Nephron (organoid): ENCODE data around the gene CDH20.

ENCODE experiments used
- H3K27ac Mint-ChIP-seq, 3 experiments: 2 replicates each; pipeline ENCODE4 v1.8.0; 2020; ENCODE audit warnings: mixed read lengths in 3 of 3, mild to moderate bottlenecking in 2 of 3, moderate library complexity in 1 of 3
- H3K27me3 Mint-ChIP-seq: 2 replicates; pipeline ENCODE4 v1.8.0; 2021; ENCODE audit warnings: low read depth, mild to moderate bottlenecking, moderate library complexity, mixed read lengths
- H3K36me3 Mint-ChIP-seq: 2 replicates; pipeline ENCODE4 v1.8.0; 2020; ENCODE audit warnings: low read depth, mixed read lengths
- H3K4me1 Mint-ChIP-seq: 2 replicates; pipeline ENCODE4 v1.8.0; 2020; ENCODE audit warnings: mixed read lengths
- H3K4me3 Mint-ChIP-seq, 3 experiments: 2 replicates each; pipeline ENCODE4 v1.8.0; 2020; ENCODE audit warnings: mild to moderate bottlenecking in 3 of 3, mixed read lengths in 3 of 3, moderate library complexity in 2 of 3
- H3K9me3 Mint-ChIP-seq: 2 replicates; pipeline ENCODE4 v1.8.0; 2020; ENCODE audit warnings: mixed read lengths
- TF ChIP-seq, protein P1 (sequence below), 3 experiments: fragments of 200-600 bp; sonication (generic); IDR thresholded peaks; one replicate each; pipeline ENCODE4 v1.5.0; 2021; ENCODE audit warnings: antibody characterized with exemption in 3 of 3; ENCODE audit not compliant: unreplicated experiment in 3 of 3

CDH20 gene

DNA sequence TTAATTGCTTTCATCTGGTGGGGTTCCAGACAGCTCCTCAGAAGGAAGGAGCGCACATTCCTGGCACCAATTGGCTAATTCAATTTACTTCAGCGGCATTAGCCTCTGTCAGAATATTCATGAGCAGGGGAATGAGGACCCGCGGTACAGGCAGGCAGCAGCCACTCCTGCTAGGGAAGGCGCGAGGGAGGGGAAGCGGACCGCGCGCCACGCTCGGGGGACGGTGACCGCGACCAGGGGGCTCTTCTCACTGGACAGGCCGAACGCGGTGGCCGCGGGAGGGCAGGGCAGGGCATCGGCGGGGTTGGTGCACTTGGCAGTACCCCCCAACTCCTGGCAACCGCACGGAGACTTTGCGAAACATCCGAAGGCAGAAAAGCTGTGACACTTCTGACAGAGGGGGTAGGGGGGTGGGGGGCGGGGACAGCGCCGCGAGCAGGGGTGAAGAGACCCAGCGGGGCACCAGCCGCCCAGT, at the start of gene CDH20:
Gene CDH20, plus strand, starts transcription at position 160 of the 475 bp plus-strand sequence.
- TF ChIP-seq, protein P1, sequence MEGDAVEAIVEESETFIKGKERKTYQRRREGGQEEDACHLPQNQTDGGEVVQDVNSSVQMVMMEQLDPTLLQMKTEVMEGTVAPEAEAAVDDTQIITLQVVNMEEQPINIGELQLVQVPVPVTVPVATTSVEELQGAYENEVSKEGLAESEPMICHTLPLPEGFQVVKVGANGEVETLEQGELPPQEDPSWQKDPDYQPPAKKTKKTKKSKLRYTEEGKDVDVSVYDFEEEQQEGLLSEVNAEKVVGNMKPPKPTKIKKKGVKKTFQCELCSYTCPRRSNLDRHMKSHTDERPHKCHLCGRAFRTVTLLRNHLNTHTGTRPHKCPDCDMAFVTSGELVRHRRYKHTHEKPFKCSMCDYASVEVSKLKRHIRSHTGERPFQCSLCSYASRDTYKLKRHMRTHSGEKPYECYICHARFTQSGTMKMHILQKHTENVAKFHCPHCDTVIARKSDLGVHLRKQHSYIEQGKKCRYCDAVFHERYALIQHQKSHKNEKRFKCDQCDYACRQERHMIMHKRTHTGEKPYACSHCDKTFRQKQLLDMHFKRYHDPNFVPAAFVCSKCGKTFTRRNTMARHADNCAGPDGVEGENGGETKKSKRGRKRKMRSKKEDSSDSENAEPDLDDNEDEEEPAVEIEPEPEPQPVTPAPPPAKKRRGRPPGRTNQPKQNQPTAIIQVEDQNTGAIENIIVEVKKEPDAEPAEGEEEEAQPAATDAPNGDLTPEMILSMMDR (IDR thresholded peaks at IDR 0.05; ENCODE audit: unreplicated experiment in 3 of 3) = no peak
- H3K27ac Mint-ChIP-seq = no peak within 1 kb of the TSS
- H3K27me3 Mint-ChIP-seq = peaks cover 60% of the 10 kb centered on the region
- no peaks in the 10 kb centered on the region for H3K36me3 Mint-ChIP-seq
- peak within 1 kb of the TSS; percentile 84 to 87 (median 86) for H3K4me3 Mint-ChIP-seq
- peaks cover 19% of the 10 kb centered on the region for H3K4me1 Mint-ChIP-seq
- no peaks in the 10 kb centered on the region for H3K9me3 Mint-ChIP-seq

DNA sequence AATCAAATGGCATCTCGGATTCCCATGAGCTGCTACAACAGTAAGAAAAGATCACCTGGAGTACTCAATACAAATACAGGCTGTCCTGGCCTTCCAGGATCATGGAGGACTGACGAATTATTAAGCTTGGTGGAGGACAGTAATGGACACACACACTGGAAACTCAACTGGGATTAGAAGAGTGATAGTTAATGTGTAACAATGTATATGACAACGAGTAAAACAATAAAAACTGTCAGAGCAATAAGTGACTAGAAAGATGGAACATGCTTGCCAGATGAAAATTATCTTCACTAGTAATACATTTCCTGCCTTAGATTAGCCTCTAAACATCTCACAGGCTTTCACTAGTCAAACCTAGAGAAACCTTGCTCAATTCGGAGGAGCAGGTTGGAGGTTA, 49.2 kb upstream of the CDH20 start:
- H3K27me3 Mint-ChIP-seq = no peaks in the 10 kb centered on the region
- H3K36me3 Mint-ChIP-seq = no peaks in the 10 kb centered on the region
- TF ChIP-seq, protein P1 (IDR thresholded peaks at IDR 0.05; ENCODE audit: unreplicated experiment in 3 of 3) = no peak
- peaks cover 21% of the 10 kb centered on the region for H3K9me3 Mint-ChIP-seq
- no peak overlapping the region for H3K4me3 Mint-ChIP-seq
- H3K4me1 Mint-ChIP-seq = no peaks in the 10 kb centered on the region
- H3K27ac Mint-ChIP-seq = no peak overlapping the region

DNA sequence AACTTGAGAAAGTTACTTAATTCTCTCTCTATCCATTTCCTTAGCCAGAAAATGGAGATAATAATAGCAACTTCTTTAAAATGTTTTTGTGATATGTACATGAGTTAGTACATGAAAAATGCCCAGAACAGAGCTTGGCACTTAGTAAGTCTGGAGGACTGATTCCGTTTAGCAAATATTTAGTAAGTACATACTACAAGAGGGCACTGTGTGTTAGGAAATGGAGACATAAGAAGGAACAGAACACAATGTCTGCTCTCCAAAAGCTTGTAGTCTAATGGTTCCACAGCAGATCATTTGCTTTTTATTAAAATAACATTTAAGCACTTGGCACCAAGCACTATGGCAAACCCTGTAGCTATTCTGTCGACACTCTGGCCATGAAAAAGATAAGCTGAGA, 47.5 kb upstream of the CDH20 start:
- Mint-ChIP-seq H3K36me3 (no peaks in the 10 kb centered on the region), H3K9me3 (peaks cover 10% of the 10 kb centered on the region), H3K4me3 (no peak overlapping the region), H3K27me3 (no peaks in the 10 kb centered on the region), H3K4me1 (no peaks in the 10 kb centered on the region), H3K27ac (no peak overlapping the region)
- TF ChIP-seq, protein P1 (IDR thresholded peaks at IDR 0.05; ENCODE audit: unreplicated experiment in 3 of 3) = no peak

DNA sequence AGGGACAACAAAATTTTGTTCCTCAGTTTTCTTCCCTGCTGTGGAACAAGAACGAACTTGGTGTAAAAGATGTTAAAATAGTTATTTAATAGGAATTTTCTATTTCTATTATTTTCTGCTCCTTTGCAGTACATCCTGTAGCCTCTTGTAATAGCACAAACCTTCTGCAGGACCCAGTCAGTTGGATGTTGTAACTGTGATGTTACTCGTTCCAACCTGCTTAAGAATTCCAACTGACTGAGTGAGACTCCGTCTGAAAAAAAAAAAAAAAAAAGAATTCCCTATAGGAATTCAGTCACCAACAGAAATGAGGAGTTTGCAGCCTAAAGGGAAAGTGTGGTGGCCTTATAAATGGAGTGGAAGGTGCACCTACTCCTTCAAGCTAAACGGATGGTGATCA, 46.4 kb upstream of the CDH20 start:
- Mint-ChIP-seq H3K9me3 (peaks cover 3% of the 10 kb centered on the region), H3K4me3 (no peak overlapping the region), H3K27me3 (no peaks in the 10 kb centered on the region), H3K4me1 (no peaks in the 10 kb centered on the region), H3K27ac (no peak overlapping the region), H3K36me3 (no peaks in the 10 kb centered on the region)
- TF ChIP-seq, protein P1 (IDR thresholded peaks at IDR 0.05; ENCODE audit: unreplicated experiment in 3 of 3) = no peak

DNA sequence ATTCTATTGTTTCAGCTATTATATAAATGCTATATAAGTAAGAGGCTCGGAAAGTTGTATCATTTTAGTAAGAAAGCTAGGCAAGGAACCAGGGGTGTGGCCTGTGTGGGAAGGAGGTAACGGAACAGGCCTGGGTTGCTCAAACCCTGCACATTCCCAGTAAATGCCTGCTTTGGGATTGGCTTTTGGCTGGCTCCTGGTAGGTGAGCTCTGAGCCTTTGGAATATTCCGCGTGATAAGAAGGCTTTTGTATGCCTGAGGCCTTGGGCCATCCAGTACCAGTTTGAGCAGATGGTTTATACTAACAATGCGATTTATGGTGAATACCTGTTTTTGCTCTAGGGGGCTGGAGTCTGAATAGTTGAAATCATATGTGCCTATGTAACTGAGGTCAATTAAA, 42.6 kb upstream of the CDH20 start:
- Mint-ChIP-seq H3K27me3 (peaks cover 5% of the 10 kb centered on the region), H3K36me3 (no peaks in the 10 kb centered on the region), H3K4me3 (no peak overlapping the region), H3K9me3 (no peaks in the 10 kb centered on the region), H3K4me1 (no peaks in the 10 kb centered on the region), H3K27ac (no peak overlapping the region)
- TF ChIP-seq, protein P1 (IDR thresholded peaks at IDR 0.05; ENCODE audit: unreplicated experiment in 3 of 3) = no peak

DNA sequence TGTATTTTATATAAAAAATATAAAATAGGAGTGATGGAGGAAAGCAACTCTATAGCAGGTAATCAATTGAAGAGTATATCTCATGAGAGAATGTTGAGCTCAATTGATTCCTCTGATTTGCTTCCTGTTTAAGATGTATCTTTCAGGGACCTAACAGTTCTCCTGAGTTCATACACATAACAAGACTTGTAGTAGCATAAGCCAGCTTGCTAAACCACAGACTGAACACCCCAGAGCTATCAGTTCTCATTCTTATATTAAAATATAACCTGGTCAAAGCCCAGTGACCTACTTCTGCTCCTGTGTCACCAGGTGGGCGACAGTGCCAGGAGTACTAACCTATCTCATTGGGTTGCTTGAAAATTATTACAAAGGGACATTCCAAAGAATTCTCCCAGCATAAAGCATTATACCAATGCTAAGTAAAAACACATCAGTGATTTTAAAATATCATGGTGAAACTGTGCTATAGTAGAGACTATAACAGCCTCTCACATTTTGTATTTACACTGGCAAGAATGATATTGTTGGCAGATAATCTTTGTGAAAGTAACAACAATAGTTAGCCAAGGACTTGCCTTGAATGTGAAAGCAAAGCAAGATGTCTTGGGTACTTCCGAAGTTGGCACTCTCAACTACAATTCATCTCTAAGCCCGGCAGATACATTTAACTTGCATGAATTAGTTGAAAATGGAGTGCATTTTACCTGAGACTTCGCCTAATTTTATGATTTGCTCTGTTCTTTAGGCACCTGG, 40.8 kb upstream of the CDH20 start:
- no peaks in the 10 kb centered on the region for H3K36me3 Mint-ChIP-seq
- H3K9me3 Mint-ChIP-seq = no peaks in the 10 kb centered on the region
- no peak overlapping the region for H3K27ac Mint-ChIP-seq
- H3K4me1 Mint-ChIP-seq = no peaks in the 10 kb centered on the region
- TF ChIP-seq, protein P1 (IDR thresholded peaks at IDR 0.05; ENCODE audit: unreplicated experiment in 3 of 3) = no peak
- no peak overlapping the region for H3K4me3 Mint-ChIP-seq
- H3K27me3 Mint-ChIP-seq = peaks cover 9% of the 10 kb centered on the region
